Activated CD8-positive, alpha-beta T cell treated with anti-CD3 and anti-CD28 coated beads for 36 hours (primary cell): Measurements from ENCODE around the gene WDR5. TPM values are rescaled to one million over a fixed set of nuclear protein-coding genes. Genes with fewer than 3 reads are reported as not detected.

ENCODE experiments used
- ATAC-seq: fragments of 200-7000 bp; cut with Tn5 transposase; one replicate; pipeline ENCODE4 v1.10.0; 2021; ENCODE audit warnings: mild to moderate bottlenecking, moderate library complexity
- CTCF ChIA-PET: fragments of 350-600 bp; sonication (Branson Sonifier 250); formaldehyde crosslinking; loops from one replicate; lab custom pipeline; 2021; ENCODE audit warnings: antibody characterized with exemption; lab: Charles Lee
- POLR2A ChIA-PET: fragments of 350-600 bp; sonication (Branson Sonifier 250); formaldehyde crosslinking; loops from one replicate; lab custom pipeline; 2021; ENCODE audit warnings: antibody characterized with exemption; lab: Charles Lee
- DNase-seq: peaks from one replicate; pipeline ENCODE4 v3.0.0-alpha.2; 2020
- H3K27ac Mint-ChIP-seq: one replicate; pipeline ENCODE4 v1.8.0; 2021; ENCODE audit warnings: mild to moderate bottlenecking, mixed read lengths
- H3K27me3 Mint-ChIP-seq: one replicate; pipeline ENCODE4 v1.8.0; 2021; ENCODE audit warnings: mixed read lengths
- H3K36me3 Mint-ChIP-seq: one replicate; pipeline ENCODE4 v1.8.0; 2021; ENCODE audit warnings: low read depth, mixed read lengths
- H3K4me1 Mint-ChIP-seq: one replicate; pipeline ENCODE4 v1.8.0; 2021; ENCODE audit warnings: low read depth, mixed read lengths
- H3K4me3 Mint-ChIP-seq: one replicate; pipeline ENCODE4 v1.8.0; 2021; ENCODE audit warnings: mild to moderate bottlenecking, moderate library complexity, mixed read lengths
- H3K9me3 Mint-ChIP-seq: one replicate; pipeline ENCODE4 v1.8.0; 2021; ENCODE audit warnings: mixed read lengths
- CTCF ChIP-seq: fragments of 200-600 bp; IDR thresholded peaks from one replicate; pipeline ENCODE4 v1.8.0; 2022; ENCODE audit warnings: antibody characterized with exemption, mild to moderate bottlenecking
- intact Hi-C: fragments of 100-400 bp; cut with micrococcal nuclease; formaldehyde crosslinking; loops from one replicate; pipeline ENCODE4 v1.10.0; 2022
- total RNA-seq, 2 experiments: library from RNA; stranded (reverse); gene quantifications; one replicate each; pipeline ENCODE4 v1.2.3, GENCODE V29; 2021

The WDR5 gene
- total RNA-seq, 2 experiments from 2014 or later: 50.9 to 53.3 TPM

- intact Hi-C loops: no loop called here
Observed at GRCh38 chr9:134179595-134179917, 43.7 kb downstream of the WDR5 start.

GRCh38 chr9:134179918-134180785, 44.3 kb downstream of the WDR5 start:
- DNase-seq (peak; percentile 0), ATAC-seq (no peak)
- TF ChIP-seq CTCF: no peak
- intact Hi-C loops: no loop called here
- Mint-ChIP-seq H3K27ac (no peak overlapping the region), H3K27me3 (no peaks in the 10 kb centered on the region), H3K36me3 (no peaks in the 10 kb centered on the region), H3K4me1 (peaks cover 20% of the 10 kb centered on the region), H3K9me3 (peaks cover 6% of the 10 kb centered on the region), H3K4me3 (no peak overlapping the region)
- CTCF ChIA-PET: interaction anchor here (1.4 to 3.3 kb wide), 3 partner anchors 9 to 269 kb away, joined by 4 to 13 read pairs (median 4); no protein-coding TSS in a partner anchor
- POLR2A ChIA-PET: interaction anchor here (1.2 kb wide), 1 partner anchor 16 kb away, joined by 3 read pairs; the partner anchor contains the start of gene RNU6ATAC

More at GRCh38 chr9:134179595-134179917, 43.7 kb downstream of the WDR5 start:
- Mint-ChIP-seq H3K4me3 (no peak overlapping the region), H3K27ac (no peak overlapping the region), H3K9me3 (peaks cover 6% of the 10 kb centered on the region), H3K36me3 (no peaks in the 10 kb centered on the region), H3K27me3 (no peaks in the 10 kb centered on the region), H3K4me1 (peaks cover 20% of the 10 kb centered on the region)
- no peak for DNase-seq
- no peak for ATAC-seq
- POLR2A ChIA-PET: interaction anchor here (1.2 kb wide), 1 partner anchor 15 kb away, joined by 3 read pairs; the partner anchor contains the start of gene RNU6ATAC
- CTCF ChIA-PET: interaction anchor here (1.4 to 3.3 kb wide), 3 partner anchors 9 to 270 kb away, joined by 4 to 13 read pairs (median 4); no protein-coding TSS in a partner anchor
- TF ChIP-seq CTCF: no peak

GRCh38 chr9:134180786-134181647, 45.1 kb downstream of the WDR5 start:
- Mint-ChIP-seq H3K4me3 (no peak overlapping the region), H3K36me3 (no peaks in the 10 kb centered on the region), H3K4me1 (peaks cover 28% of the 10 kb centered on the region), H3K27me3 (no peaks in the 10 kb centered on the region), H3K27ac (no peak overlapping the region), H3K9me3 (peaks cover 6% of the 10 kb centered on the region)
- POLR2A ChIA-PET: no interaction called here
- ATAC-seq: no peak
- intact Hi-C loops: no loop called here
- TF ChIP-seq CTCF: no peak
- CTCF ChIA-PET: interaction anchor here (1.3 to 3.3 kb wide), 3 partner anchors 10 to 268 kb away, joined by 3 to 13 read pairs (median 4); no protein-coding TSS in a partner anchor
- DNase-seq: no peak

- intact Hi-C loops: no loop called here
- Mint-ChIP-seq H3K27ac (no peak overlapping the region), H3K36me3 (no peaks in the 10 kb centered on the region), H3K4me3 (no peak overlapping the region), H3K4me1 (peaks cover 31% of the 10 kb centered on the region), H3K9me3 (peaks cover 6% of the 10 kb centered on the region), H3K27me3 (no peaks in the 10 kb centered on the region)
- DNase-seq (peak; percentile 46), ATAC-seq (peak; percentile 47)
- no peak for TF ChIP-seq CTCF
- CTCF ChIA-PET: interaction anchor here (0.8 to 3.3 kb wide), 3 partner anchors 11 to 264 kb away, joined by 3 to 13 read pairs (median 3); no protein-coding TSS in a partner anchor
- POLR2A ChIA-PET: no interaction called here
Observed at GRCh38 chr9:134181648-134182034, 45.8 kb downstream of the WDR5 start.
